DOHH2 (cell line): ENCODE measurements around the gene CYP1A1.
A peak's percentile ranks its signal among the peaks of the same experiment; 100 is the strongest.

Source experiments
- H3F3A ChIP-seq: fragments of 200-600 bp; sonication (generic), shearing (Covaris generic); 2 replicates; pipeline ENCODE4 v1.6.0; 2016; ENCODE audit warnings: antibody characterized with exemption, mild to moderate bottlenecking; ENCODE audit not compliant: control insufficient read depth, insufficient read depth
- H3K27ac ChIP-seq: fragments of 200-600 bp; sonication (generic); 2 replicates; pipeline ENCODE4 v1.5.1; 2014; ENCODE audit warnings: low read depth, mild to moderate bottlenecking, low read length, moderate library complexity
- H3K27me3 ChIP-seq: fragments of 200-600 bp; sonication (generic); 2 replicates; pipeline ENCODE4 v1.6.1; 2014; ENCODE audit warnings: mild to moderate bottlenecking, low read length, mixed read lengths; ENCODE audit not compliant: control insufficient read depth
- H3K36me3 ChIP-seq: fragments of 200-600 bp; sonication (generic); 2 replicates; pipeline ENCODE4 v1.6.1; 2014; ENCODE audit warnings: mild to moderate bottlenecking, low read length, moderate library complexity, mixed read lengths; ENCODE audit not compliant: control insufficient read depth
- H3K4me1 ChIP-seq: fragments of 200-600 bp; sonication (generic); 2 replicates; pipeline ENCODE4 v1.6.1; 2014; ENCODE audit warnings: mild to moderate bottlenecking, low read length, mixed read lengths; ENCODE audit not compliant: control insufficient read depth
- H3K4me2 ChIP-seq: fragments of 200-600 bp; sonication (generic); 2 replicates; pipeline ENCODE4 v1.6.0; 2014; ENCODE audit warnings: mild to moderate bottlenecking, low read length, moderate library complexity
- H3K4me3 ChIP-seq: fragments of 200-600 bp; sonication (generic); 2 replicates; pipeline ENCODE4 v1.5.1; 2014; ENCODE audit warnings: mild to moderate bottlenecking, low read length, mixed read lengths
- H3K79me2 ChIP-seq: fragments of 200-600 bp; sonication (generic); 2 replicates; pipeline ENCODE4 v1.6.1; 2014; ENCODE audit warnings: mild to moderate bottlenecking, low read length, mixed read lengths; ENCODE audit not compliant: control insufficient read depth
- H3K9me2 ChIP-seq: fragments of 200-600 bp; sonication (generic); replicated peaks from 2 replicates; pipeline ENCODE4 v1.6.1; 2014; ENCODE audit warnings: mild to moderate bottlenecking, low read length, mixed read lengths; ENCODE audit not compliant: control insufficient read depth
- H3K9me3 ChIP-seq: fragments of 200-600 bp; sonication (generic); 2 replicates; pipeline ENCODE4 v1.6.1; 2014; ENCODE audit warnings: antibody characterized with exemption, low read length, mixed read lengths; ENCODE audit not compliant: control insufficient read depth, insufficient read depth
- H4K20me1 ChIP-seq: fragments of 200-600 bp; sonication (generic); 2 replicates; pipeline ENCODE4 v1.6.0; 2014; ENCODE audit warnings: low read depth, mild to moderate bottlenecking, antibody characterized with exemption, low read length, moderate library complexity; ENCODE audit not compliant: control insufficient read depth, insufficient read depth
- EZH2phosphoT487 ChIP-seq: fragments of 200-600 bp; sonication (generic); IDR thresholded peaks from 2 replicates; pipeline ENCODE4 v1.6.1; 2017; ENCODE audit warnings: borderline replicate concordance, mild to moderate bottlenecking, antibody characterized with exemption, low read length, moderate library complexity, mixed read lengths
- TF ChIP-seq, protein P1 (sequence below): fragments of 200-600 bp; sonication (generic); IDR thresholded peaks from one replicate; pipeline ENCODE4 v1.5.1; 2014; ENCODE audit warnings: antibody characterized with exemption, mild to moderate bottlenecking, low read depth, low read length; ENCODE audit not compliant: poor library complexity, severe bottlenecking

Gene CYP1A1

DNA sequence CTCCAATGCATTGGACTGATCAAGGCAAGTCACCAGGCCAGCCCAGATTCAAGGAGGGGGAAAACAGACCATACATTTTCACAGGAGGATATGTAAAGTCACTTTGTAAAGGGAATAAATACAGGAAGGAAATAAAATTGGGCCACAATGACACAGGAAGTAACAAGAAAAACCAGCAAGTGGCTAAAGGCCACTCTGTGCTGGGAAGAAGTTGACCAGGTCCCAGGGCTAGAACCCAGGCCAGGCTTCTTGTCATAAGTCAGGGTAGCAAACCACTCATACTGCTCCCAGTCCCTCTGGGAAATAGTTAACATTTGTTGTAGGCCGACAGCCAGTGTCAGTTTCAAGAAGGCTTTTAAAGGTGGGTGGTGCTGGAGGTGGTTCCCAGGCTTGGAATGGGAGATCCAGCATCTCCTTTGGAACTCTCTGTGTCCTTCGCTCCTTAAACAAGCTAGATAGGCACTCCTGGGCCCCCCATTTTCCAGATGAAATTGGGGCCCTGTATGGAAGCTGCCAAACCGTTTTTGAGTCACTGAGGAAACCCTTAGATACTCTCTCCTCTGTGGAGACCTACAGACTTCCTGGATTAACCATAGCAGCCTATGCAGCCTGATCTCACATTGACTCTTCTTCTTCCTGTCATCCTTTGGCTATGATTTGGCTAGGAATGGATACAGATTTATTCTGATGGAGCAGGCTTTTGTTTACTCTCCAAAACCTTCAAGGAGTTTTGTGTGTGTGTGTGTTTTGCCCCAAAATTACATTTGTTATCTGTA, 14.8 kb downstream of the CYP1A1 start:
- no peaks in the 10 kb centered on the region for H3K9me3 ChIP-seq
- no peak for TF ChIP-seq EZH2phosphoT487
- peaks cover 3% of the 10 kb centered on the region; the same call in 1 of the 2 replicates for H3K4me1 ChIP-seq
- peaks cover 5% of the 10 kb centered on the region for H3K27me3 ChIP-seq
- H3K4me2 ChIP-seq: no peak overlapping the region
- no peak overlapping the region for H3K4me3 ChIP-seq
- H3F3A ChIP-seq: 0 out of 2 replicates have a peak, but pooled peaks cover 4% of the 10 kb centered on the region
- H3K27ac ChIP-seq: no peak overlapping the region
- no peaks in the 10 kb centered on the region for H3K79me2 ChIP-seq
- no peaks in the 10 kb centered on the region for H4K20me1 ChIP-seq
- no peaks in the 10 kb centered on the region for H3K36me3 ChIP-seq
- no peaks in the 10 kb centered on the region for H3K9me2 ChIP-seq

DNA sequence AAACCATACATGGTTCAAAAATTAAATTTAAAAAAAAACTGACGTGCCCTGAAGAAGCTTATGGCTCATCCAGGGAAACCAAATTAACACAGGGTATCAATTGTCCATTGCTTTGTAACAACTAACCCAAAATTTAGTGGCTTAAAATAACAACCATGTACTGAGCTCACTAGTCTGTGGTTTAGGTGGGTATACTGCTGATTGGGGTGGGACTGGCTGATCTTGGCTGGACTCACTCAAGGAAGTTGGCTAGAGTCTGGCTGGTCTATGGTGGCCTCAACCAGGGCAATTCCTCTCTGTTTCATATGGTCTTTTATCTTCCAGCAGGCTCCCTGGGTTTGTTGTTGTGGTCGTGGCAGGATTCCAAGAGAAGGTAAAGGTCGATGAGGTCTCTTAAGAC, 15.4 kb downstream of the CYP1A1 start:
- no peaks in the 10 kb centered on the region for H4K20me1 ChIP-seq
- H3K4me2 ChIP-seq: no peak overlapping the region
- H3K79me2 ChIP-seq: no peaks in the 10 kb centered on the region
- H3K27ac ChIP-seq: no peak overlapping the region
- no peaks in the 10 kb centered on the region for H3K9me2 ChIP-seq
- H3K4me3 ChIP-seq: no peak overlapping the region
- peaks cover 7% of the 10 kb centered on the region for H3K27me3 ChIP-seq
- H3K36me3 ChIP-seq: no peaks in the 10 kb centered on the region
- H3K9me3 ChIP-seq: no peaks in the 10 kb centered on the region
- TF ChIP-seq EZH2phosphoT487: no peak
- TF ChIP-seq, protein P1, sequence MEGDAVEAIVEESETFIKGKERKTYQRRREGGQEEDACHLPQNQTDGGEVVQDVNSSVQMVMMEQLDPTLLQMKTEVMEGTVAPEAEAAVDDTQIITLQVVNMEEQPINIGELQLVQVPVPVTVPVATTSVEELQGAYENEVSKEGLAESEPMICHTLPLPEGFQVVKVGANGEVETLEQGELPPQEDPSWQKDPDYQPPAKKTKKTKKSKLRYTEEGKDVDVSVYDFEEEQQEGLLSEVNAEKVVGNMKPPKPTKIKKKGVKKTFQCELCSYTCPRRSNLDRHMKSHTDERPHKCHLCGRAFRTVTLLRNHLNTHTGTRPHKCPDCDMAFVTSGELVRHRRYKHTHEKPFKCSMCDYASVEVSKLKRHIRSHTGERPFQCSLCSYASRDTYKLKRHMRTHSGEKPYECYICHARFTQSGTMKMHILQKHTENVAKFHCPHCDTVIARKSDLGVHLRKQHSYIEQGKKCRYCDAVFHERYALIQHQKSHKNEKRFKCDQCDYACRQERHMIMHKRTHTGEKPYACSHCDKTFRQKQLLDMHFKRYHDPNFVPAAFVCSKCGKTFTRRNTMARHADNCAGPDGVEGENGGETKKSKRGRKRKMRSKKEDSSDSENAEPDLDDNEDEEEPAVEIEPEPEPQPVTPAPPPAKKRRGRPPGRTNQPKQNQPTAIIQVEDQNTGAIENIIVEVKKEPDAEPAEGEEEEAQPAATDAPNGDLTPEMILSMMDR: no peak
- H3F3A ChIP-seq: no peaks in the 10 kb centered on the region
- H3K4me1 ChIP-seq: peaks cover 3% of the 10 kb centered on the region; the same call in 1 of the 2 replicates

DNA sequence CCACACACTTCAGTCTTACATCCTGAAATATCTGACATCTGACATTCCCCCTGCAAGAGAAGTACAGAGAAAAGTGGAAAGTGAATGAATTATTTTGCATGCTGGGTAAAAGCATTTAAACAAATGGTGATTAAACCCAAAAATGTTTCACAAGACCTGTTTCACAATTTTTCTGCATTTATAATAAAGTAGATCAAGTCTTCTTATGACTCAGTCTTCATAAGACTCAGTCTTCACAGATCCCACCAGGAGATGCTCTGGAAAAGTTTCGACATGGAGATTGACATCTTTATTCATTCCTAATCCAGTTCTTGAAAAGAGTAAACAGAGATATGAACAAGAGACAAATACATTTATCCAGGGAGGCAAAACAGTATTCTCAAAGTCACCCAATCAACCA, 16.3 kb downstream of the CYP1A1 start:
- no peaks in the 10 kb centered on the region for H3K9me3 ChIP-seq
- H3K4me2 ChIP-seq: no peak overlapping the region
- H3K4me3 ChIP-seq: no peak overlapping the region
- H3F3A ChIP-seq: no peaks in the 10 kb centered on the region
- no peaks in the 10 kb centered on the region for H3K36me3 ChIP-seq
- H3K79me2 ChIP-seq: no peaks in the 10 kb centered on the region
- no peak overlapping the region for H3K27ac ChIP-seq
- H3K4me1 ChIP-seq: peaks cover 3% of the 10 kb centered on the region; the same call in 1 of the 2 replicates
- H3K27me3 ChIP-seq: peaks cover 7% of the 10 kb centered on the region
- H3K9me2 ChIP-seq: no peaks in the 10 kb centered on the region
- TF ChIP-seq, protein P1: no peak
- TF ChIP-seq EZH2phosphoT487: no peak
- H4K20me1 ChIP-seq: no peaks in the 10 kb centered on the region

DNA sequence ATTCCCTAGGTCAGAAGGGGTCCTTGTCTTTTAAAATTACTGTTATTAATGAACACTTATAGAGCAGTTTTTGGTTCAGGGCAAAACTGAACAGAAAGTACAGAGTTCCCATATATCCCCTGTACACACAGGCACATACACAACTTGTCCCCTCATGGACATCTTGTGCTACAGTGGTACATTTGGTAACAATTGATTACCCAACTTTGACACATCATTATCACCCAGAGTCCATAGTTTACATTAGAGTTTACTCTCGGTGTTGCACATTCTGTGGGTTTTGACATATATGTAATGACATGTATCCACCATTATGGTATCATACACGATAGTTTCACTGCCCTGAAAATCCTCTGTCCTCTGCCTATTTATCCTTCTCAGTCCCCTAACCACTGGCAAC, 28.5 kb downstream of the CYP1A1 start:
- Histone ChIP-seq H3K27ac (peak overlapping the region; percentile 20), H3K9me3 (no peaks in the 10 kb centered on the region), H3K4me2 (peak overlapping the region; percentile 97), H3K79me2 (peaks cover 46% of the 10 kb centered on the region), H3K36me3 (no peaks in the 10 kb centered on the region), H4K20me1 (no peaks in the 10 kb centered on the region), H3K4me1 (peaks cover 21% of the 10 kb centered on the region), H3F3A (0 out of 2 replicates have a peak, but pooled peaks cover 3% of the 10 kb centered on the region), H3K4me3 (peak overlapping the region; percentile 76), H3K27me3 (0 out of 2 replicates have a peak, but pooled peaks cover 3% of the 10 kb centered on the region), H3K9me2 (no peaks in the 10 kb centered on the region)
- no peak for TF ChIP-seq EZH2phosphoT487
- TF ChIP-seq, protein P1: no peak
